HG02571 (cell line): Measurements from ENCODE around the gene GNAQ.

ENCODE experiments used
- ATAC-seq: cut with Tn5 transposase; IDR thresholded peaks from one replicate; pipeline ENCODE4 v1.9.1; 2021; ENCODE audit warnings: mild to moderate bottlenecking, moderate library complexity; ENCODE audit not compliant: unreplicated experiment

The GNAQ gene

DNA sequence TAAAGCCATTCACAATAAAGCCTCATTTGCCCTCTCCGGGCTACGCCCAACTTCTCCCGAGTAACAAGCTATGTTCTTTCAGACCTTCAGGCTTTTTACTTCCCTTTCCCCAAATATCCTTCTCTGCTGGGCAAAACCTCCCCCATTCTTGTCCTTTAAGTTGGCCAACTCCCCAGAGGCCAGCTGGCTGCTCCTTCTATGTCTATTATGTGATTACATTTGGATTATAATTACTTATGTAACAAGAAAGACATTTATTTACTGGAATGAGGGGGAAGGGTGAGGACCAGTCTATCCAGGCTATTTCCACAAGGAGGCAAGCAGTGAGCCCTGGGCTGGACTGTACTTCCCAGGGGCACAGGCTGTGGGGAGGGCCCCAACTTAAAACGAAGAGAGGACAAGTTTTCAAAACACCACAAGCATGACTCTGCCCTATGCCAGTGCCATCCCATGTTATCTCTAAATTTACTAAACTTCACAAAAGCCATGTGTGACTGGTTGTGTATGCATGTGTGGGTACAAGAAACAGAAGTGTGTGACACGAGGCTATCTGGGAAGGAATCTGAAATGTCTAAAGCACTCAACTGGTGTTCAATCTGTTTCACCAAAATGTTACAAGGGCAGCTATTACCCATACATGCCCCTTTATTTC, 84.5 kb downstream of the GNAQ start:
- no peak for ATAC-seq

DNA sequence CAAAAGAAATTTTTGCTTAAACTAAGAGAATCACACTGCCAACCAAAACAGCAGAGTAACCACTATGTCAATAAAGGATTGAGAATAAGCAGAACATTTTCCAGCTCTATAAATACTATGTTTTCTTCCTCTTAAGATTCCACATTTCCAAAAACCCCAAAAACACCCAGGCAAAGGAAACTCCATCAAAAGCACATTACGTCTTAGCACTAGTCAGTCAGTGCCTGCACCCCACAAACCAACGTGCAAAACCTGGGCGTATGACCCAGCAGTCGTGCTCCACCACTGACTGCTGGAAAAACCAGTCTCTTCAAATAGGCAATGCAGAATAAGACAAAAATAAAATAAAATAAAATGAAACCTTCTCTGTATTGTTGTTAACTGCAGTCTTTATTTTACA, 85.3 kb downstream of the GNAQ start:
- ATAC-seq, result no peak

DNA sequence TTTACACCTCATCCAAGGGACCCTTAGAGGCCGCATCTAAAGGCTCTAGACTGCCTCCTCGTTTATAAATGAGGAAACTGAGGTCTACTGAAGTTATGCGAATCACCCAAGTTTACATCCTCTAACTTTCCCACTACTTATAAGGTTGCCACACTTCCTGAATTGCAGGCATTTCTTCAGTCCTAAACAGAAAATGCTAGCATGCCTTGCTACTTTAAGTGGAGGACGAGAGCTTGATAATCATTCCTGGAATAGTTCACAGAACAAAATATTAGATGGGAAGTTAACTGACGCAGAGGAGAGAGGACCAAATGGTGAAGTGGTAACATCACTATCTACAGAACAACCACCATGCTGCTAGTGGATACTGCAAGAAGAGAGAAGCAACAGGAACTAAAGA, 85.8 kb downstream of the GNAQ start:
- no peak for ATAC-seq

DNA sequence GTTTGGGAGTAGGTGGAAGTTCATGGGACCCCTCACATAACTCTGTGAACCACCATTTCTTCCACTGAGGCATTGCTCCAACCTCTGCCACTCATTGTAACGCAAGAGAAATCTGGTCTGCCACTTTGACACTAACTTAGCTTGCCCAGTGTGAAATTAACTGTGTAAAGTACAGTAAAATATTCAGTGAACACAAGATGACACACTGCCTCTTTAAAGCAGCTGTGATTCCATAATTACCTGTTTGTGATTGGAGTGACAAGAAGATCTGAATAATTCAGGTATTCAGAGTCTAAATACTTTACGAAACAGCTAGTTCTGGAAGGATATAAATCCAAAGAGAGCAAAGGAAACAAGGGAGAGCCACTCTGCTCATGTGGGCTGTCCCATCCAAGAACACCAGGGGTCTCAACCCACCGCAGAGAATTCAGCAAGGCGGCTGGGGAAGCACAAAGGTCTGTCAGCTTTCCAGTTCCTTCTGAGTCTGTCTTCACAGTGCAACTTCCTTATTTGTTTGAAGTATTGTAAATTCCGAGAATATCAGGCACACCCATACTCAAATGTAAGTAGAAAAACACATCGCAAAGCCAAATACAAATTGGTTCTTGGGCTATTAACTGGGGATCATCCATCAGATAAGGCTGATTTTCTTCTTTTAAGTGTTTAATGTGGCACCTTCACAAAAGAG, 86.9 kb downstream of the GNAQ start:
- no peak for ATAC-seq

DNA sequence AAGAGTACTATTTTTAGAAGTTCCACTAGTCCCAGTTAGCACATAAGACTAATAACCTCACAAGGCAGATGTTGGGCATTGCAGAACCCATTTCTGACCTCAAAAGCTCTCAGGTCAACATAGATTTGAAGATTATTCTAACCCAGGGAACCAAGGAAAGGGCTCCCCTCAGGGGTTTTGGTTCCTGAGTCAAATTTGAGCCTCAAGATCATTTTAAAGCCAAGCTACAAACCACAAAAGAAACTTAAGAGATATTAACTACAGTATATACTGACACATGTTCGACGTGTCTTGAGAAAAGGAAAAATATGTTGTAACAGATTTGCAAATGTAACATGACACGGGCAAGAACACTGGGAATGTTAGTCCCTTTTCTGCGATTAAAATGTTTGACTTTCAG, 88.6 kb downstream of the GNAQ start:
- no peak for ATAC-seq

DNA sequence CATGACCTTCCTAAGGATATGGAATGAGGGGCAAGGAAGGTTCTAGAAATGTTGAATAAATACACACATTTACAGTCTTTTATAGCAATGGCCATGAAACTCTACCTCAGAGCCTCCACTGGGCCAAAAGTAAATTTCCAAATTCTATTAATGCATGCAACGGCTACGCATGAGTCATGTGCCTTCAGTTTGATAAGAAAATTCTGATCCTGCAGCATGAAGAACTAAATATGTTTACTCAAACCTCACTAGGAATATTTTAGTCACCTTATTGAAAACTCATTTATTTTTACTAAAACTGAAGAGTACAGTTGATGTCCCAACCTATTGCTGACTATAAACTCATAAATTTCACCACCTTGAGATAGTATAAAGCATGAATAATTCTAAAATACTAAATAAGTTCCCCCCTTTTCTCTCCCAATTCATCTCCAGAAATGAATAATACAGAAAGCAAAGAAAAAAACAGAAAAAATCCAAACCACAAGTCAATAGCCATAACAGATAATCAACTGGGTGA, 92.4 kb downstream of the GNAQ start:
- no peak for ATAC-seq

DNA sequence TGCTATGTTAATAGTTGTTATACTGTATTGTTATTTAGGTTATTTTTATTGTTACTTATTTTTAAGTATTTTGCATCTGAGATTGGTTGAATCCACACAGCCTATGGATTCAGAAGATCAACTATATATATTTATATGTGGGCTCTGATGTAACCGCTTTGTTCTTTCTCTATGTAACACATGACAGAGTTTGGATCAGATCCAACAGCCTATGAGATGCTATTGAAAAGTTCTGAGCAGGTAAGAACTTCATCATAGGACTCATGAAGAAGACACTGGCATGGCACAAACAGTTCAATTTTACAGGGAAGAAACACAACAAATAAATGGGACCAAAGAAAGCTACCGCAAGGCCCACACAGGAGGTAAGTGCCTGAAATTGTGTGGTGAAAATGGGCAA, 93.4 kb downstream of the GNAQ start:
- ATAC-seq, result no peak

DNA sequence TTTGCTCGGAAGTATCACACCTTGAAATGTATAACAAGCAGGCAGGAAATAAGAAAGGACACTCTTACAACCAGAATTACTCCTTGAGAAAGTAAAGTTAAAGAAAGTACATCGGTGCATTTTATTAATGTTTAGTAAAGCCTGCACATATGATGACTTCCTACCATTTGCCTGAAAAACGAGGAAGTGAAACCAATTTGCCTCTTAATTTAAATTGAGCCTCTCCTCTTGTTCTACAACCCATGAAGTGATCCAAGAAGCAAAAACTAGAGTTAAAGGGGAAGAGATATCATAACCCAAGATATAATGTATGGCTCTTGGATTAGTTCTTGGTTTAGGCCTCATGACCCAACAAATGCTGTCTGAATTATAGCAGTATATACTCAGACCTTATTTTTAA, 95.6 kb downstream of the GNAQ start:
- ATAC-seq, result no peak

DNA sequence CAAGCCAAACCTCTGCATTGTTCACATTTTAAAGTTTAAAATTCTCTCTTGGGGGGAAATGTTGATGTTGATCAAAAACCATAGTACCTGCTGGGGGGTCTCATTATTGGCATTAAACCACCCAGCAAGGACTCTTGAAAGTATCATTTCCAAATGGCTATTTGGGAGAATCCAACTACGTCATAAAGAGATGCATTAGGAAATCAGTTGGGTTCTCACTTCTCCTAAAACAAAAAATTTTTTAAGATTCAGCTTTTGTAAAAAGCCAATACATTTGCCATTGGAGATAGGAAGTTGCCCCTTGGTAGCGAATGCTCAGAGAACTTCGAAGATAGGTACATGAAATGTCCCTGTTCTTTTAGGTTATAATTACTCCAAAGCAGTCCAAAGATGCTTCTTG, 96.4 kb downstream of the GNAQ start:
- no peak for ATAC-seq

DNA sequence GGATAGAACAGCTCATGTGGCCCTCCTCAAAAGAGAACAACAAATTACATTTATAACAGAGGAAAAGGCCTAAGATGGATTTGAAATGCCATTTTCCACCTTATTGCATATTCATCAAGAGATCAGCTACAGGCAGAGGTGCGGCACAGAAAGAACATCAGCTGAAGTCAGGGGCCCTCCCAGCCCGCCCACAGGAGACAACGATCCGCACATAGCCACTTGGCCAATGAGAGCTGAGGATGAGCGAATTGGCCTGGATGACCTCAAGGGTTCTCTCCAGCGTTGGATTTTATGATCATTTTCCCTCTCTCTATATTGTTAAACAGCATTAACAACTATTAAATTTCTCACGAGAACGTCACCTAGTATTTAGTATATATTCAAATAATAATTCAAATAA, 97.6 kb downstream of the GNAQ start:
- ATAC-seq, result no peak

DNA sequence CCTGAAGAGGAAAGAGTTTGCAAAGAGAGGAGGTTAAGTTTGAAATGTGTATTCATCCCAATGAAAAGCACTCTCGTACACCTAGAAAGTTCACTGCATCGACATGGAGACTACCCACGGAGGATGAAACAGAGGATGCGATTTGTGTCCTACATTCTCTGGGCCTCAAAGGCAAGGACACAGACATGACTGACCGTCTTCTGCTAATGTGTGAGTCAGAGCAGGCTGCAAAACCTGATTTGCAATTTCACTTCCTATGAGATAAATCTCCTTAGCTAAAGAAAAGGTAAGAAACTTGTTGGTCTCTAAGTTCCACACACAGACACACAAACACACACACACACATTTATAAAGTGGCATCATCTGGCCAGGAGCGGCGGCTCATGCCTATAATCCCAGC, 98.6 kb downstream of the GNAQ start:
- ATAC-seq, result no peak

DNA sequence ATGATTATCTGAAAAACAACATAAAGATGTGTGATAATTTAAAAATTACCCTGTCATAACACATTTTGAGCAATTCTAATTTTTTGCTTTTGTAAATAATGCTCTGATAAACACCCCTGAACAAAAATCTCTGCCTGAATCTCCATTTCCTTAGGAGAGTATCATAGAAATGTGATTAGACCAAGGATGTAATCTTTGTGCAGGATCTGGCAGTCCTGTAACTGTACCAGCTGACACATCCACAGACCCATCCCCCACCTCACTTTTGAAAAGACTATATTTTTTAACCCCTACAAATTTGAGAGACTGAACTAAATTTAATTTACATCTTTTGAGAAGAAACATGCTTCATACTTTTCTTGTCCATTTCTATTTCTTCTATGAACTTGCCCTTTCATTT, 101.7 kb downstream of the GNAQ start:
- no peak for ATAC-seq

DNA sequence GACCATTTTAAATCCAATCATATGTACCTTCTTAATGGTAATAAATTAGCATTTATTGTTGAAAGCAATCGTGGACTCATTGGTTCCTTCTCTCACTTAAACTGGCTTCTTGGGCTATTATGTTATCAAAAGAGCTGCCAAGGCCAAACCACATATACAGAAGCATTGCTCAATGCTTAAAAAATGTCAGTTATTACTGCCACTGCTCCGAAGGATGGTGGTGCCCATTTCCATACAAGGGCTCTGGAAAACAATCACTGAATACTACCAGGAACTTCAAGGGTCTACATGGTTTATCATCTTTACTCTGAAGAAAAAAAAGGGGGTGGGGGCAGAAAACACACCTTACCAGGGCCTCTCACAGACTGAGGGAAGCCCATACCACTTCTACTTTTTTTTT, 104.3 kb downstream of the GNAQ start:
- ATAC-seq, result no peak

DNA sequence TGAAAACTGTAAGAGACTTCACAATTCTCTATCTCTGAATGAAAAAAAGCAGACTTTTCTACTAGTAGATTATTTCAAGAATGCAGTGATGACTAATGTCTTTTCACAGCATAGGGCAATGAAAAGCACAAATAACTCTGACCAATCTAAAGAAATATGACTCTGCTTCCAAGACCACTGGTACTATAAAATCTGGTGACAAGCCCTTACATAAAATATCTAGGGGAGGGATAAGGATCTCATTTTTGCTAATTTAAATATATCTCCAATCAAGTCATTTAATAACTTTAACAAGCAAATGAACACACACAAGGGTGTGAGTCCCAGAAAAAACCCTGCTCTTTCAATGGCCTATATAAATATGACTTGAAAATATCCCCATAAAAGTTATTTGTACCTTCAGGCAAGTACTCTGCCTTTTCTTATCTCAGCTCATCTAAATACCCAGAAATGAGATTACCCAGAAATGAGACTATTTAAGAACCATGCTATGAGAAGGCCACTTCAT, 105.2 kb downstream of the GNAQ start:
- no peak for ATAC-seq

DNA sequence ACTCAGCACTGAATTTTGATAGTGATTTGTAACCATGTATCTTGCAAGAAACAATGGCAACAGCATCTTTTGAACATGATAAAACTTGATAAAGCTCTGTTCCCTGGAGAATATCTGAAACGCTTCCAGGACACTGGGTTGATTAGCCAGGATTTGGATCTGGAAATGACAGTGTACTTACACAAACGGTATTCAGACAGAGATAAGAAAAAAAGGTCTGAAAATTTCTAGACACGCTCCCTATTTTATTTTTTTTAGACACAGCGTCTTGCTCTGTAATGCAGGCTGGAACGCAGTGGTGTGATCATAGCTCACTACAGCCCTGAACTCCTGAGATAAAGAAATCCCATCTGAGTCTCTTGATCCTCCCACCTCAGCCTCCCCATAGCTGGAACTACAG, 109.0 kb downstream of the GNAQ start:
- ATAC-seq, result no peak

DNA sequence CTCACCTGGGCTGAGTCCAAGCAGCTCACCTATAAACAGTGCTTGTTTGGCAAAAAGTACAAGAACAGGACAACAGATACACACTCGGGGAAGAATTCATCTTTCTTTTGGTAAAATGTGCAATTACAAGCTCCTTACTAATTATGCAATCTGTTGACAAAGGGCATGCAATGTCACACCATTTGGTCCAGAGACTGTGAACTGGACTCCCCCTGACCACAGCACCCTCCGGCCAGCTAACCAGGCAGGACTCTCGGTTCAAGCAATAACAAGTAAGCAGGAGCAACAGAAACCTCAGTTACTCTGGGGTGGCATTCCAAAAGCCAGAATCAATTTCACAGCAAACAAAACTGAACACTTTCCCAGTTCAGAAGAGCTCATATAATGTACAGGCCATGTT, 113.8 kb downstream of the GNAQ start:
- no peak for ATAC-seq

DNA sequence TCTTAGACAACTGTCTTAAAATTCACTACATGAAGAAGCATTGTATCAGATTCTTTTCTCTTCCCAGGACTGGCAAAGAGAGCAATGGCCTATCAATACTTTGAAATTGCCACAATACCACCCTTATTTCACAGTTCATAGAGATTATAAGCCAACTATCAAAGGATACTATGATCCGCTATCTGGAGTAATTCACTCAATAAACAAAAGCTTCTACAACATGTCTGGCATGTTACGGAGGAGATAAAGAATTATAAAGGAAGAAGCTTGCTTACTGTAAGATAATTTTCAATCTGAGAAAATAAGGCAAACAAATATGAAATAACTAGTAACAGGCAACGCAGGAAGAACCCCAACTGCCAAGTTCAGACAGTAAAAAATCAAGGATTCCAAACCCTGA, 114.8 kb downstream of the GNAQ start:
- no peak for ATAC-seq

DNA sequence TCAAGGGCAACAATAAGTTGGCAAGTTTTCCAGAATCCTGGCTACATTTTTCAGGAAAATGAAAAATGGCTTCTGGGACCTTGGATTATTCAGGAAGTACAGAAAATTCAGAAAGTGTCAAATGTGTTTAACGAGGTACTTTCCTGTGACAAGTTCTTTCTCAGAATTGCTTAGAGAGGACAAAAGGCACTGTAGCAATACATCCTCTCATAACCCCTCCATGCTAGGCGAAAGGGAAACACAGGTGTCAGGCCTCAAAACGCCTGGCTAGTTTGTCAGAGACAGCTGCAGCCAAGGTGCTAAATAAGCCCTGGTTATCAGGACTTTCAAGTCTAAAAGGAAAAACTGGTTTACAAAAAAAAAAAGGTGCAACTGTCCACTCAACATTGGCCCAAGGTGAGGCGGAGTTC, 115.2 kb downstream of the GNAQ start:
- no peak for ATAC-seq

DNA sequence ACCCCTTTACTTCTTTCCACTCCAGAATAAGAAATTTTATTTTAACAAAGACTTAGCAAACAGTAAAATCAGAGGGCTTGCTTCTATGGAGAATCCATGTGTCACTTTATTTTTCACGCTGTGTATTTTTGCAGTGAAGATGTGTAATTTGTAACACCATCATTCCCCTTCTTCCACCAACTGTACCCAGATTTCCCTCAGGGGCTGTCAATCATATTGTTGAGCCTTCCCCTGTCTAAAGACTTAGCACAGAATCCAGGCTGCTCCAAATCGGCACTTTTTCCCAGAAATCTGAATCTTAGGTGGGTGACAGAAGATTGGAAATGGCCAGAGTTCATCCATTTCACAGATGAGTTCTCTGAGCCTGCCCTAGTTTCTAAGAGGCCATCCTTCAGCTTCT, 115.9 kb downstream of the GNAQ start:
- no peak for ATAC-seq

DNA sequence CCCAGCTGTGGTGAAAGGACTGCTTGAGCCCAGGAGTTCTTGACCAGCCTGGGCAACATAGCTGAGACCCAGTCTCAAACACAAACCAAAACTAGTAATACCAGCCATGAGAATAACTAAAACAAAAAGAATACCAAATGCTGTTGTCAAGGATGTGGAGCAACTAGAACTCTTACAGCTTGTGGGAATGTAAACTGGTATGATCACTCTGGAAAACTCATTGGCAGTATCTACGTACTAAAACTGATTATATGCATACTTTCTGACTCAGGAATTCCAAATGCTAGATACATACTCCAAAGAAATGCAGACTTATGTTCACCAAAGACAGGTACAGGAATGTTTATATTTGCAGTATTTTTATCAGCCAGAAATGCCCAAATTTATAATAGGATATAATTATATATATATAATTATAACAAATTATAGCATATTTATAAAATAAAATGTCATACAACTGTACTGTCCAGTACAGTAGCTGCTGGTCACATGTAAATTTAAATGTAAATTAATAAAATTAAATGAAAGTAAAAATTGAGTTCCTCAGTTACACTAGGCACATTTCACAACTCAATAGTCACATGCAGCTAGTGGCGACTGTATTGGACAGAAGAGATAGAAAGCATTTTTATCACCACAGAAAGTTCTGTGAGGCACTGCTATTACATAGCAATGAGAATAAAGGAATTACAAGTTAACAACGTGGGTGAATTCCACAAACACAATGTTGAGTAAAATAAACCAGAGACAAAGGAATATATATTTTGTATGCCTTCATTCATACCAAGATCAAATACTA, 118.5 kb downstream of the GNAQ start:
- no peak for ATAC-seq

DNA sequence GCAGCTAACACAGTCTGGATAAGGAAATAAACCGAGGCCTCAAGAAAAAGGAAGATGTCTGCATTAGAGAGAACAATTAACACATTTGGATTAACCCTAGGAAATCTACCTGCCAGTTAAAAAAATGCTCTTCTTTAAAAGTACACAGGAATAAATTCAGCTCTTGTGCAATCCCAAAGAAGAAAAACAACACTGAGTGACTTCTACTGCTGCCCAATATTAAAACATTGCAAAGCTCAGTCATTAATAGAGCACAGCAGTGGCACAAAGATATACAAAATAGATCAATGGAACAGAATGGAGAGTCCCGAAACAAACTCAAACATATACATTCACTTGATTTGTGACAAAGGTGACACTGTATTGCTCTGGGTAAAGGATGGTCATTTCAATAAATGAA, 119.7 kb downstream of the GNAQ start:
- ATAC-seq, result no peak

DNA sequence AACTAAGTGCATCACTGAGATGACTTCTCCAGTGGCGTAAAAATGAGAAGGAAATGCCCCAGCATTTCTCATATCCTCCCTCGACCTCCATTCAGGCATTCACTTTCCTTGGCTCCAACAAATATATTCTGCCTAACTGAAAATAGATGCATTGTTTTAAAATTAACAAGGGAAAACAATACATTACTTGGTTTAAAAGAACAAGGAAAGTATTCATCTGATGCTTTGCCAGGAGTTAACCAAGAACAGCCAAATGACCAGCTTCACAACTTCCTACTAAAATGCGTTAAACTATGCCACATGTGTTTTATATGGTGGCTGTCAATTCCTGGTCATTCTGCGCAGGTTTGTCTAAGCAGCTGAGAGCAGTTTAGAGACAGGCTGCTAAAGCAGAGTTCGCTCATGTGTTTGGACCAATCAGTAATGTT, 121.4 kb downstream of the GNAQ start:
- ATAC-seq, result no peak
